PC-9 (cell line): ENCODE data around the gene STARD10. TPM values are rescaled to one million over a fixed set of nuclear protein-coding genes. Genes with fewer than 3 reads are reported as not detected.

Source experiments
- BruUV-seq: library from RNA; stranded (reverse); fragments of 400-500 nt; replicated peaks from 2 replicates; lab custom pipeline; 2021; lab: Mats Ljungman, UMichigan
- CTCF ChIA-PET: fragments of 300-600 bp; sonication (Branson Sonifier 250); formaldehyde crosslinking; loops from one replicate; lab custom pipeline; 2022; ENCODE audit warnings: antibody characterized with exemption; lab: Charles Lee
- POLR2A ChIA-PET: fragments of 300-600 bp; sonication (Branson Sonifier 250); formaldehyde crosslinking; loops from one replicate; lab custom pipeline; 2022; ENCODE audit warnings: antibody characterized with exemption; ENCODE audit not compliant: unreplicated experiment; lab: Charles Lee
- DNase-seq, 2 experiments: peaks; one replicate each; pipeline versions ENCODE4 v3.0.0 to v3.0.0-alpha.2; 2015 to 2022; ENCODE audit warnings: mixed read lengths in 1 of 2
- H2AFZ ChIP-seq: fragments of 200-600 bp; sonication (generic); 2 replicates; pipeline ENCODE4 v1.8.1; 2017; ENCODE audit warnings: antibody characterized with exemption
- H3F3A ChIP-seq: fragments of 200-600 bp; sonication (generic); 2 replicates; pipeline ENCODE4 v1.8.1; 2017; ENCODE audit warnings: antibody characterized with exemption, mild to moderate bottlenecking, low read depth; ENCODE audit not compliant: insufficient read depth
- H3K27ac ChIP-seq: fragments of 200-600 bp; sonication (generic); 2 replicates; pipeline ENCODE4 v1.6.1; 2016; ENCODE audit warnings: mixed run types
- H3K27me3 ChIP-seq: fragments of 200-600 bp; sonication (generic); 2 replicates; pipeline ENCODE4 v1.6.1; 2016; ENCODE audit warnings: low read depth, mixed run types; ENCODE audit not compliant: insufficient read depth
- H3K36me3 ChIP-seq: fragments of 200-600 bp; sonication (generic); 2 replicates; pipeline ENCODE4 v1.6.1; 2016; ENCODE audit warnings: low read depth, mixed run types
- H3K4me1 ChIP-seq: fragments of 200-600 bp; sonication (generic); replicated peaks from 2 replicates; pipeline ENCODE4 v1.6.1; 2016; ENCODE audit warnings: mixed run types; ENCODE audit not compliant: insufficient read depth
- H3K4me2 ChIP-seq: fragments of 200-600 bp; sonication (generic); 2 replicates; pipeline ENCODE4 v1.6.1; 2017; ENCODE audit warnings: mixed run types
- H3K4me3 ChIP-seq: fragments of 200-600 bp; sonication (generic); 2 replicates; pipeline ENCODE4 v1.6.1; 2016; ENCODE audit warnings: mixed run types
- H3K79me2 ChIP-seq: fragments of 200-600 bp; sonication (generic); 2 replicates; pipeline ENCODE4 v1.6.1; 2017; ENCODE audit warnings: low read depth, mixed run types
- H3K9me2 ChIP-seq: fragments of 200-600 bp; sonication (generic); 2 replicates; pipeline ENCODE4 v1.8.1; 2017; ENCODE audit warnings: mild to moderate bottlenecking; ENCODE audit not compliant: insufficient read depth
- H3K9me3 ChIP-seq: fragments of 200-600 bp; sonication (generic); 2 replicates; pipeline ENCODE4 v1.8.1; 2016; ENCODE audit warnings: low read depth; ENCODE audit not compliant: insufficient read depth
- H4K20me1 ChIP-seq: fragments of 200-600 bp; sonication (generic); 2 replicates; pipeline ENCODE4 v1.8.1; 2017; ENCODE audit not compliant: insufficient read depth
- EZH2 ChIP-seq: fragments of 200-600 bp; sonication (generic); IDR thresholded peaks from 2 replicates; pipeline ENCODE4 v1.8.0; 2017; ENCODE audit warnings: antibody characterized with exemption, low read depth
- intact Hi-C: fragments of 100-400 bp; cut with micrococcal nuclease; formaldehyde crosslinking; loops from one replicate; pipeline ENCODE4 v1.10.0; 2022; ENCODE audit not compliant: unreplicated experiment
- total RNA-seq: library from RNA; stranded (reverse); gene quantifications from 2 replicates; pipeline ENCODE4 v1.2.3, GENCODE V29; 2021
- TF ChIP-seq, protein P1 (sequence below): fragments of 200-600 bp; sonication (generic); conservative IDR thresholded peaks from 2 replicates; pipeline ENCODE4 v1.6.1; 2017; ENCODE audit warnings: mixed run types, antibody characterized with exemption, mild to moderate bottlenecking, moderate library complexity

STARD10 gene
- total RNA-seq, 1 experiment from 2014 or later, result 145 TPM

DNA sequence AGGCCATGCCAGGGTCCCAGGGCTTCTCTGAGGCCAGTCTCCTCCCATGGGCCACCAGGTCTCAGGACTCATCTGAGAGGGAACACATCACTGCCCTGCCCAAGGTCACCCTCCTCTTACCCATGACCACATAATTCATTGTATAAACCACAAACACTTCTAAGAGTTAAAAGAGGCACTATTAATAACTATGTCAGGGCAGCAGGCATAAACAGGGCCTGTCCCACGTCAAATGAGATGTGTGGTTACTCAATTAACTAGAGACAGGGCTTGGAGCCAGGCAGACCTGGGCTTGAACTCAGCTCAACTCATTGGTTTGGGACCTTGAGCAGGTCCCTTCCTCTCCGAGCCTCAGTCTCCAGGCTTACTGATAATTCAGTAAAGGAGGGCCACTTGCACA lies 74.7 kb downstream of the STARD10 start:
- BruUV-seq, result no TSS peak
- Histone ChIP-seq H3K27ac (no peak overlapping the region), H3K4me2 (no peak overlapping the region), H3K79me2 (peaks cover 51% of the 10 kb centered on the region), H3K4me3 (no peak overlapping the region), H3K36me3 (no peaks in the 10 kb centered on the region), H3F3A (peaks cover 7% of the 10 kb centered on the region; the same call in 1 of the 2 replicates), H3K4me1 (peaks cover 15% of the 10 kb centered on the region), H3K9me3 (no peaks in the 10 kb centered on the region), H3K9me2 (no peaks in the 10 kb centered on the region), H2AFZ (no peak overlapping the region), H4K20me1 (peaks cover 23% of the 10 kb centered on the region), H3K27me3 (no peaks in the 10 kb centered on the region)
- TF ChIP-seq EZH2, result no peak
- TF ChIP-seq, protein P1, sequence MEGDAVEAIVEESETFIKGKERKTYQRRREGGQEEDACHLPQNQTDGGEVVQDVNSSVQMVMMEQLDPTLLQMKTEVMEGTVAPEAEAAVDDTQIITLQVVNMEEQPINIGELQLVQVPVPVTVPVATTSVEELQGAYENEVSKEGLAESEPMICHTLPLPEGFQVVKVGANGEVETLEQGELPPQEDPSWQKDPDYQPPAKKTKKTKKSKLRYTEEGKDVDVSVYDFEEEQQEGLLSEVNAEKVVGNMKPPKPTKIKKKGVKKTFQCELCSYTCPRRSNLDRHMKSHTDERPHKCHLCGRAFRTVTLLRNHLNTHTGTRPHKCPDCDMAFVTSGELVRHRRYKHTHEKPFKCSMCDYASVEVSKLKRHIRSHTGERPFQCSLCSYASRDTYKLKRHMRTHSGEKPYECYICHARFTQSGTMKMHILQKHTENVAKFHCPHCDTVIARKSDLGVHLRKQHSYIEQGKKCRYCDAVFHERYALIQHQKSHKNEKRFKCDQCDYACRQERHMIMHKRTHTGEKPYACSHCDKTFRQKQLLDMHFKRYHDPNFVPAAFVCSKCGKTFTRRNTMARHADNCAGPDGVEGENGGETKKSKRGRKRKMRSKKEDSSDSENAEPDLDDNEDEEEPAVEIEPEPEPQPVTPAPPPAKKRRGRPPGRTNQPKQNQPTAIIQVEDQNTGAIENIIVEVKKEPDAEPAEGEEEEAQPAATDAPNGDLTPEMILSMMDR, result no peak
- DNase-seq, result no peak
- CTCF ChIA-PET, result no interaction called here
- intact Hi-C loops, result no loop called here
- POLR2A ChIA-PET, result interaction anchor here (0.6 kb wide), 1 partner anchor 374 kb away, joined by 4 read pairs; no protein-coding TSS in a partner anchor

DNA sequence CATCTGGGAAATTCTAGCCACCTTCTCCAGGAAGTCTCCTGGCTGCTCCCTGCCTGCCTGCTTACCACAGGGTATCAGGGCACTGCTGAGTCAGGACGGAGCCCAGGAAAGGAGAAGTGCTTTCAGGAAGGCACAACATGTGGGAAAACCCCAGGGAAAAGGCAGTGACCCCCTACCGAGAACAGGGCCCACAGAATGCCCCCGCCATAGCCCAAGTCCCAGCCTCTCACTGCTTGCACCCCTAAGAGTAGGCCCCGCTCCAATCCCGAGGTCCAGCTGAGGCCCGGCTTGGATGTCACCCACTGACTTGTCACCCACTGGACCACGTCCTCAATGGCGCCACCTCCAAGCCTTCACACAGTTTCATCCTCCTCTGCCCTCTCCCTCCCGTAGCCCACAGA lies 75.7 kb downstream of the STARD10 start:
- peaks cover 41% of the 10 kb centered on the region for H3K79me2 ChIP-seq
- no peaks in the 10 kb centered on the region for H3K27me3 ChIP-seq
- ChIA-PET CTCF (interaction anchor here (0.6 kb wide), 1 partner anchor 173 kb away, joined by 4 read pairs; no protein-coding TSS in a partner anchor), POLR2A (interaction anchor here (0.6 kb wide), 1 partner anchor 172 kb away, joined by 6 read pairs; no protein-coding TSS in a partner anchor)
- H3K9me3 ChIP-seq, result no peaks in the 10 kb centered on the region
- no peak overlapping the region for H3K4me3 ChIP-seq
- TF ChIP-seq, protein P1, result no peak
- no peak for TF ChIP-seq EZH2
- DNase-seq, result no peak
- no peaks in the 10 kb centered on the region for H3K9me2 ChIP-seq
- H4K20me1 ChIP-seq, result peaks cover 23% of the 10 kb centered on the region
- no peak overlapping the region for H3K4me2 ChIP-seq
- no peak overlapping the region for H3K27ac ChIP-seq
- intact Hi-C loops, result no loop called here
- peaks cover 7% of the 10 kb centered on the region; the same call in 1 of the 2 replicates for H3F3A ChIP-seq
- H3K4me1 ChIP-seq, result peaks cover 15% of the 10 kb centered on the region
- H2AFZ ChIP-seq, result no peak overlapping the region
- no TSS peak for BruUV-seq
- no peaks in the 10 kb centered on the region for H3K36me3 ChIP-seq

DNA sequence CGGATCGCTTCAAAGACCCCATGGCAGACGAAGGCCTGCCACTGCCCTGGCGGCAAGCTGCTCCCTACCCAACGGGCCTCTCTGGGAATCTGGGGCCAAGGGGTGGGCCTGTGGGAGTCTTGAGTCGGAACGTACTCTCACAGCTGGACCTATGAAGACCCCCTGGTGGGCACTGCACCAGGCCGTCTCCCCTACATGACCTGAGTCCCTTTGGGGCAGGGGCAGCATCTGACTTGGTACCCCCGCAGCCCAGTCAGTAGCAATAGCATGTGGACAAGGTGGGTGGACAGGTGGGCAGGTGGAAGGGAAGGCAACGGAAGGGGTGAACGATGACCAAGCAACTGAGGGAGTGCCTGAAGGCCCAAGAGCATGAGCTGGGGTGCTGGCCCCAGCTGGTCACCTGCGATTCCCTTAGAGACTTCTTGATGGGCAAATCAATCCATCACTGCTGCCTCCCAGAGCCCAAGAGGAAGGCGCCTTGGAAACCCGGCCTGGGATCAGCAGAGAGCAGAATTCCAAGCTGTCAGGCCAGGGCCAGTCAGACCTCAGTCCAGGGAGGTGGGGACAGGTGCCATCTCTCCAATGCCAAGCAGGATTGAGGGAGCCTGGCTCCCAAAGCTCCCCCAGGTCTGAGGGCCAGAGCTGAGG lies 76.9 kb downstream of the STARD10 start:
- no peaks in the 10 kb centered on the region for H3K27me3 ChIP-seq
- TF ChIP-seq, protein P1, result no peak
- TF ChIP-seq EZH2, result no peak
- no peaks in the 10 kb centered on the region for H3K9me2 ChIP-seq
- H3F3A ChIP-seq, result peaks cover 7% of the 10 kb centered on the region; the same call in 1 of the 2 replicates
- ChIA-PET CTCF (interaction anchor here (0.6 kb wide), 1 partner anchor 15 kb away, joined by 9 read pairs; no protein-coding TSS in a partner anchor), POLR2A (interaction anchor here (0.7 kb wide), 1 partner anchor 126 kb away, joined by 3 read pairs; no protein-coding TSS in a partner anchor)
- H3K9me3 ChIP-seq, result no peaks in the 10 kb centered on the region
- no peaks in the 10 kb centered on the region for H3K36me3 ChIP-seq
- H3K4me1 ChIP-seq, result peaks cover 10% of the 10 kb centered on the region
- BruUV-seq, result no TSS peak
- H3K4me2 ChIP-seq, result no peak overlapping the region
- intact Hi-C loops, result no loop called here
- H3K4me3 ChIP-seq, result no peak overlapping the region
- DNase-seq, result no peak
- no peak overlapping the region for H2AFZ ChIP-seq
- peaks cover 30% of the 10 kb centered on the region for H4K20me1 ChIP-seq
- H3K27ac ChIP-seq, result no peak overlapping the region
- peaks cover 33% of the 10 kb centered on the region for H3K79me2 ChIP-seq
